Neuronal stem cell (in vitro differentiated cells): Measurements from ENCODE around the gene CDC73.
A peak's percentile ranks its signal among the peaks of the same experiment; 100 is the strongest.

ENCODE experiments used
- DNase-seq: peaks from one replicate; pipeline ENCODE4 v3.0.0-alpha.2; 2013; ENCODE audit warnings: low spot score
- H2AFZ ChIP-seq: one replicate; pipeline ENCODE4 v1.6.1; 2013; ENCODE audit warnings: mild to moderate bottlenecking, low read length, inconsistent platforms
- H2AK5ac ChIP-seq: 2 replicates; pipeline ENCODE4 v1.6.1; 2013; ENCODE audit warnings: low read depth, mild to moderate bottlenecking, inconsistent platforms, low read length, moderate library complexity, mixed read lengths
- H2BK120ac ChIP-seq: 2 replicates; pipeline ENCODE4 v1.6.1; 2013; ENCODE audit warnings: low read depth, mild to moderate bottlenecking, inconsistent platforms, low read length, moderate library complexity, mixed read lengths
- H2BK12ac ChIP-seq: one replicate; pipeline ENCODE4 v1.6.1; 2013; ENCODE audit warnings: low read length, inconsistent platforms
- H2BK15ac ChIP-seq: 2 replicates; pipeline ENCODE4 v1.6.1; 2013; ENCODE audit warnings: mild to moderate bottlenecking, low read length, inconsistent platforms, mixed read lengths
- H2BK5ac ChIP-seq: one replicate; pipeline ENCODE4 v1.6.1; 2013; ENCODE audit warnings: inconsistent platforms, mild to moderate bottlenecking, low read length, moderate library complexity
- H3K14ac ChIP-seq: one replicate; pipeline ENCODE4 v1.6.1; 2013; ENCODE audit warnings: low read length, inconsistent platforms
- H3K18ac ChIP-seq: 2 replicates; pipeline ENCODE4 v1.6.1; 2013; ENCODE audit warnings: low read length, inconsistent platforms
- H3K23ac ChIP-seq: 2 replicates; pipeline ENCODE4 v1.6.1; 2013; ENCODE audit warnings: low read depth, mild to moderate bottlenecking, mixed read lengths, low read length, inconsistent platforms; ENCODE audit not compliant: poor library complexity
- H3K27ac ChIP-seq: replicated peaks from 3 replicates; pipeline ENCODE4 v1.5.1; 2013; ENCODE audit warnings: low read length, inconsistent platforms
- H3K27me3 ChIP-seq, 3 experiments: 2 replicates each; pipeline ENCODE4 v1.6.1; 2013; ENCODE audit warnings: low read length in 3 of 3, mild to moderate bottlenecking in 2 of 3, inconsistent platforms in 1 of 3, low read depth in 1 of 3, mixed read lengths in 1 of 3, moderate library complexity in 1 of 3; ENCODE audit not compliant: control insufficient read depth in 3 of 3, insufficient read depth in 3 of 3
- H3K36me3 ChIP-seq, 2 donors: replicated peaks in 1 of 2; 2 replicates each; pipeline ENCODE4 v1.6.1; 2013; ENCODE audit warnings: low read length in 2 of 2; ENCODE audit not compliant: control insufficient read depth in 2 of 2, insufficient read depth in 2 of 2
- H3K4ac ChIP-seq: 2 replicates; pipeline ENCODE4 v1.6.1; 2013; ENCODE audit warnings: inconsistent platforms, mild to moderate bottlenecking, low read length, moderate library complexity
- H3K4me1 ChIP-seq, 2 donors: 1 replicate in 1 of 2; 2 replicates in 1 of 2; pipeline ENCODE4 v1.6.1; 2013; ENCODE audit warnings: low read length in 2 of 2, low read depth in 1 of 2; ENCODE audit not compliant: control insufficient read depth in 2 of 2, insufficient read depth in 1 of 2
- H3K4me2 ChIP-seq: one replicate; pipeline ENCODE4 v1.6.1; 2013; ENCODE audit warnings: mild to moderate bottlenecking, low read length, inconsistent platforms; ENCODE audit not compliant: insufficient read depth, poor library complexity, severe bottlenecking
- H3K4me3 ChIP-seq, 2 donors: 2 replicates each; pipeline ENCODE4 v1.5.1; 2013; ENCODE audit warnings: low read length in 2 of 2, mild to moderate bottlenecking in 2 of 2, inconsistent platforms in 1 of 2, moderate library complexity in 1 of 2
- H3K79me1 ChIP-seq: one replicate; pipeline ENCODE4 v1.6.1; 2013; ENCODE audit warnings: low read depth, mild to moderate bottlenecking, inconsistent platforms, low read length, moderate library complexity
- H3K9ac ChIP-seq: one replicate; pipeline ENCODE4 v1.6.1; 2013; ENCODE audit warnings: mild to moderate bottlenecking, low read depth, low read length, inconsistent platforms; ENCODE audit not compliant: poor library complexity
- H3K9me3 ChIP-seq, 2 donors: replicated peaks in 1 of 2; 2 replicates each; pipeline versions ENCODE3 to v1.6.1; 2013; ENCODE audit warnings: low read length in 2 of 2, mild to moderate bottlenecking in 2 of 2, inconsistent platforms in 1 of 2, low read depth in 1 of 2, mixed read lengths in 1 of 2, moderate library complexity in 1 of 2; ENCODE audit not compliant: control insufficient read depth in 2 of 2, insufficient read depth in 1 of 2
- H4K8ac ChIP-seq: one replicate; pipeline ENCODE4 v1.6.1; 2013; ENCODE audit warnings: low read depth, mild to moderate bottlenecking, inconsistent platforms, low read length, moderate library complexity
- H4K91ac ChIP-seq: one replicate; pipeline ENCODE4 v1.6.1; 2013; ENCODE audit warnings: low read length, low read depth, mild to moderate bottlenecking, inconsistent platforms; ENCODE audit not compliant: poor library complexity
- WGBS, 2 donors: extraction: QIAGEN DNeasy Blood & Tissue Kit; methylation state at CpG; one replicate each; pipeline ENCODE4 v1.1.7; 2013; ENCODE audit warnings: missing lambda C conversion rate in 2 of 2, mixed read lengths in 1 of 2; ENCODE audit not compliant: insufficient read length in 2 of 2, insufficient replicate concordance in 1 of 2; ENCODE audit errors: extremely low coverage in 2 of 2; 5-methylcytosine and 5-hydroxymethylcytosine counted together

CDC73 gene

GRCh38 chr1:193104907-193105820 lies 16.7 kb upstream of the CDC73 start, which contains the start of gene GLRX2:
TSS of gene GLRX2 (minus strand) at chr1:193105414. CDS start at chr1:193105382, 32 bp downstream.
- H2BK12ac ChIP-seq: no peak within 1 kb of the TSS
- H2AK5ac ChIP-seq: no peak within 1 kb of the TSS
- no peaks in the 10 kb centered on the region for H3K4me1 ChIP-seq
- H3K18ac ChIP-seq: peak within 1 kb of the TSS; percentile 94
- H3K23ac ChIP-seq: peak within 1 kb of the TSS; percentile 17
- no peak within 1 kb of the TSS for H3K4ac ChIP-seq
- H3K27ac ChIP-seq: peak within 1 kb of the TSS; percentile 73
- no peak within 1 kb of the TSS for H2BK15ac ChIP-seq
- H3K4me2 ChIP-seq: peak within 1 kb of the TSS; percentile 84
- H3K36me3 ChIP-seq: peaks cover 0 to 6% of the 10 kb centered on the region in 2 donors
- no peak within 1 kb of the TSS for H4K91ac ChIP-seq
- H4K8ac ChIP-seq: no peak within 1 kb of the TSS
- peak within 1 kb of the TSS; percentile 73 to 90 for H3K4me3 ChIP-seq
- peak; percentile 80 for DNase-seq
- no peaks in the 10 kb centered on the region for H3K79me1 ChIP-seq
- H2AFZ ChIP-seq: peak within 1 kb of the TSS; percentile 93
- peak within 1 kb of the TSS; percentile 27 for H3K14ac ChIP-seq
- no CpG with 5 or more reads among the region's 73 CpGs for WGBS, 2 donors
- no peaks in the 10 kb centered on the region for H3K9me3 ChIP-seq
- H3K27me3 ChIP-seq: no peaks in the 10 kb centered on the region
- H2BK120ac ChIP-seq: no peak within 1 kb of the TSS
- peak within 1 kb of the TSS; percentile 77 for H3K9ac ChIP-seq
- H2BK5ac ChIP-seq: no peak within 1 kb of the TSS

- Histone ChIP-seq H3K4ac (no peak overlapping the region), H3K36me3 (no peaks in the 10 kb centered on the region), H3K27ac (no peak overlapping the region), H3K4me2 (peak overlapping the region; percentile 47), H3K4me3 (peak overlapping the region; percentile 73 to 87), H2AFZ (peak overlapping the region; percentile 93), H3K9me3 (no peaks in the 10 kb centered on the region), H3K27me3 (no peaks in the 10 kb centered on the region), H4K91ac (no peak overlapping the region), H3K9ac (no peak overlapping the region), H2AK5ac (no peak overlapping the region), H2BK5ac (no peak overlapping the region), H3K23ac (no peak overlapping the region), H3K18ac (no peak overlapping the region), H2BK12ac (no peak overlapping the region), H2BK120ac (no peak overlapping the region), H3K79me1 (no peaks in the 10 kb centered on the region), H3K14ac (no peak overlapping the region), H2BK15ac (no peak overlapping the region), H3K4me1 (no peaks in the 10 kb centered on the region), H4K8ac (no peak overlapping the region)
- no CpG with 5 or more reads among the region's 4 CpGs for WGBS, 2 donors
- no peak for DNase-seq
Measured at GRCh38 chr1:193105821-193106177, 16.0 kb upstream of the CDC73 start.

GRCh38 chr1:193108471-193108870 lies 13.4 kb upstream of the CDC73 start:
- Histone ChIP-seq H3K4me1 (peaks cover 2 to 5% of the 10 kb centered on the region in 2 donors), H4K8ac (no peak overlapping the region), H2AK5ac (no peak overlapping the region), H3K18ac (no peak overlapping the region), H3K27ac (no peak overlapping the region), H3K4ac (no peak overlapping the region), H2BK5ac (no peak overlapping the region), H3K4me3 (no peak overlapping the region), H2AFZ (no peak overlapping the region), H3K36me3 (no peaks in the 10 kb centered on the region), H3K14ac (no peak overlapping the region), H3K9me3 (no peaks in the 10 kb centered on the region), H4K91ac (no peak overlapping the region), H2BK120ac (no peak overlapping the region), H2BK15ac (no peak overlapping the region), H2BK12ac (no peak overlapping the region), H3K79me1 (no peaks in the 10 kb centered on the region), H3K4me2 (no peak overlapping the region), H3K27me3 (no peaks in the 10 kb centered on the region), H3K23ac (no peak overlapping the region), H3K9ac (no peak overlapping the region)
- no peak for DNase-seq
- no CpG with 5 or more reads among the region's 3 CpGs for WGBS, 2 donors

GRCh38 chr1:193109619-193110018 lies 12.2 kb upstream of the CDC73 start:
- H3K27ac ChIP-seq: no peak overlapping the region
- no peak overlapping the region for H2AK5ac ChIP-seq
- no CpG with 5 or more reads among the region's 1 CpG for WGBS, 2 donors
- H3K4me2 ChIP-seq: no peak overlapping the region
- no peak overlapping the region for H2BK120ac ChIP-seq
- no peak overlapping the region for H3K4me3 ChIP-seq
- H3K14ac ChIP-seq: no peak overlapping the region
- no peaks in the 10 kb centered on the region for H3K79me1 ChIP-seq
- peak overlapping the region; percentile 37 for H2AFZ ChIP-seq
- H3K9me3 ChIP-seq: no peaks in the 10 kb centered on the region
- no peak overlapping the region for H4K91ac ChIP-seq
- H3K9ac ChIP-seq: no peak overlapping the region
- H2BK12ac ChIP-seq: no peak overlapping the region
- H3K36me3 ChIP-seq: no peaks in the 10 kb centered on the region
- no peak overlapping the region for H3K18ac ChIP-seq
- no peaks in the 10 kb centered on the region for H3K27me3 ChIP-seq
- DNase-seq: no peak
- no peak overlapping the region for H4K8ac ChIP-seq
- H3K4me1 ChIP-seq: peaks cover 2 to 5% of the 10 kb centered on the region in 2 donors
- no peak overlapping the region for H2BK15ac ChIP-seq
- no peak overlapping the region for H3K4ac ChIP-seq
- no peak overlapping the region for H3K23ac ChIP-seq
- no peak overlapping the region for H2BK5ac ChIP-seq
